ENCODE measurements around the gene VAMP5. TPM values are rescaled to one million over a fixed set of nuclear protein-coding genes. Genes with fewer than 3 reads are reported as not detected.
A peak's percentile ranks its signal among the peaks of the same experiment; 100 is the strongest.

The VAMP5 gene
- total RNA-seq, 4 donors from 2014 or later: 51.4 to 116 (median 85.0) TPM

DNA sequence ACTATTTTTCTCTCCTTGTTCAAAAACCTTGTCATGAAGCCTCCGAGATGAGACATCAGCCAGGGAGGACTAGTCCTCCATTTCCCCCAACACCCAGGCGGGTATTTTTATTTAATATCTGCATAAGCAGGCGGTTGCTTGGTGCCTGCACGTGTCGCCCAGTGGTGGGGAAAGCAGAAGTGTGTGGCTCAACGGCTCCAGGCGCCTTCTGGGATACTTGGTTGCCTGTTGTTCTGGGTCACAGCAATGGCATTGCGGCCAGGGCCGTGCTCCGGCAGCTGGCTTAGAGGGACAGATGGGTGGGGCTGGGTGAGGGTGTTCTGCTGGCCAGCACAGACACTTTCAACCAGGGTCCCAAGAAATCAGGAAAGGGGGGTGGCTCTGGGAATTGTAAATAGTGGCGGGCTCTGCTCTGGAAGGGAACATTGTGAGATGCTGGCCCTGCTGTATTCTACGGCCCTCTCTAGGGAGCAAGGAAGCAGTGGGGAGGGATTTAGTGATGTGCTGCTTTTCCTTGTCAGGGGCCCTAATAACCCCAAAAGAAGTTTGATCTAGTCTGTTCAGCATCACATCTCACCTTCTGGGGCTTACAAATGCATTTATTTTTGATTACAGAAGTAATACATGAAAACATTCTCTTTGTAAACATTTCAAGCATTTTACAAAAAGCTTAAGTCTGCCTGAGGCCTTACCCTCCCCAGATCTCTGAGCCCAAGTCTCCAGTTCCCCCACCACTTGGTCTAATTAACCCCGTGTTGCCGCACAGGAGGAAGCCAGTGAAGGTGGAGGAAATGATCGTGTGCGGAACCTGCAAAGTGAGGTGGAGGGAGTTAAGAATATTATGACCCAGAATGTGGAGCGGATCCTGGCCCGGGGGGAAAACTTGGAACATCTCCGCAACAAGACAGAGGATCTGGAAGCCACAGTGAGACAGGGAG, 5.7 kb upstream of the VAMP5 start:
- no peak for TF ChIP-seq CTCF (IDR thresholded peaks at IDR 0.05)
- peak; percentile 41 for ATAC-seq (ENCODE audit: low FRiP score)
- no peak for DNase-seq (ENCODE audit: low spot score)

DNA sequence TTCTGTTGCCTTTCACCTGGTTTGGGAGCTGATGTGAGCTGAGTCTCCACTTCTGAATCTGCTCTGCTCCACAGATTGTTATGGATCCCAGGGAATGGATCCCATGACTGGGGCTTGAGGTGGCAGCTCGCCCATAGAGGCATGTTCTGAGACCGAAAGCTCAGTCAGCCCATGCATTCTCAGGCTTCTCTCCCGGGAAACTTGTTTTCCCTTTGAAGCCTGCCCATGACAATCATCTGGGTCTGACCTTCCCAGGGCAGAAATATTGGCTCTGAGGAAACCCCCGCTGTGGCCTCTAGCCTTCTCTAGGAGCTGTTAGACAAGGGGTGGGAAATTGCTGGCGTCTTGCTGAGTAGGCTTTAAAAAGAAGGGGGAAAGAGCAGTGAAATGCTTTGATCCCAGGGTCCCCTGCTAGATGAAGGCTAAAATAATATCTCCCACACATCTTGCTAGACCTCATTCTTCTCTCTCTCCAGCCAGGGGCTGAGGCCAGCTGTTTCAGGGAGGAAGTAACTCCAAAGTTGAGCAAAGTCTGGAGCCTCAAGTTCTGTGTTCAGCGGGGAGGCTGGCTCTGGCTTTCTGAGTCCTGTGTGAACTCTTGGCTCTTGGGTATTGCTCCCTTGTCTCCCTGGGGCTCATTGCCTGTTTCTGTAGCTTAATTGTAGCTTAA, 4.8 kb upstream of the VAMP5 start:
- no peak for TF ChIP-seq CTCF (IDR thresholded peaks at IDR 0.05)
- no peak for ATAC-seq (ENCODE audit: low FRiP score)
- DNase-seq (ENCODE audit: low spot score): no peak

GRCh38 chr2:85580206-85580605, 4.0 kb upstream of the VAMP5 start:
- TF ChIP-seq CTCF (IDR thresholded peaks at IDR 0.05): no peak
- DNase-seq (ENCODE audit: low spot score) (no peak), ATAC-seq (ENCODE audit: low FRiP score) (no peak)

GRCh38 chr2:85582492-85582891, 1.7 kb upstream of the VAMP5 start:
- no peak for DNase-seq (ENCODE audit: low spot score)
- no peak for TF ChIP-seq CTCF (IDR thresholded peaks at IDR 0.05)
- no peak for ATAC-seq (ENCODE audit: low FRiP score)

- no peak for TF ChIP-seq CTCF (IDR thresholded peaks at IDR 0.05)
- DNase-seq (ENCODE audit: low spot score) (no peak), ATAC-seq (ENCODE audit: low FRiP score) (no peak)
These were observed 421 bp upstream of the VAMP5 start for GRCh38 chr2:85583667-85584353.

- no peak for TF ChIP-seq CTCF (IDR thresholded peaks at IDR 0.05)
- DNase-seq (ENCODE audit: low spot score): no peak
- peak; percentile 42 for ATAC-seq (ENCODE audit: low FRiP score)
These were observed 888 bp downstream of the VAMP5 start for GRCh38 chr2:85584857-85585780.
